NCI-H1105 (cell line): ENCODE results near the gene HIVEP2.
"Not testable (repeated sequence)": the region's sequence is repeated elsewhere in the genome, so short reads cannot be mapped to it uniquely, and the experiment has no call there.

Experiments
- DNase-seq: peaks from one replicate; lab custom pipeline; 2025; lab: John Stamatoyannopoulos, UW

Gene HIVEP2, protein sequence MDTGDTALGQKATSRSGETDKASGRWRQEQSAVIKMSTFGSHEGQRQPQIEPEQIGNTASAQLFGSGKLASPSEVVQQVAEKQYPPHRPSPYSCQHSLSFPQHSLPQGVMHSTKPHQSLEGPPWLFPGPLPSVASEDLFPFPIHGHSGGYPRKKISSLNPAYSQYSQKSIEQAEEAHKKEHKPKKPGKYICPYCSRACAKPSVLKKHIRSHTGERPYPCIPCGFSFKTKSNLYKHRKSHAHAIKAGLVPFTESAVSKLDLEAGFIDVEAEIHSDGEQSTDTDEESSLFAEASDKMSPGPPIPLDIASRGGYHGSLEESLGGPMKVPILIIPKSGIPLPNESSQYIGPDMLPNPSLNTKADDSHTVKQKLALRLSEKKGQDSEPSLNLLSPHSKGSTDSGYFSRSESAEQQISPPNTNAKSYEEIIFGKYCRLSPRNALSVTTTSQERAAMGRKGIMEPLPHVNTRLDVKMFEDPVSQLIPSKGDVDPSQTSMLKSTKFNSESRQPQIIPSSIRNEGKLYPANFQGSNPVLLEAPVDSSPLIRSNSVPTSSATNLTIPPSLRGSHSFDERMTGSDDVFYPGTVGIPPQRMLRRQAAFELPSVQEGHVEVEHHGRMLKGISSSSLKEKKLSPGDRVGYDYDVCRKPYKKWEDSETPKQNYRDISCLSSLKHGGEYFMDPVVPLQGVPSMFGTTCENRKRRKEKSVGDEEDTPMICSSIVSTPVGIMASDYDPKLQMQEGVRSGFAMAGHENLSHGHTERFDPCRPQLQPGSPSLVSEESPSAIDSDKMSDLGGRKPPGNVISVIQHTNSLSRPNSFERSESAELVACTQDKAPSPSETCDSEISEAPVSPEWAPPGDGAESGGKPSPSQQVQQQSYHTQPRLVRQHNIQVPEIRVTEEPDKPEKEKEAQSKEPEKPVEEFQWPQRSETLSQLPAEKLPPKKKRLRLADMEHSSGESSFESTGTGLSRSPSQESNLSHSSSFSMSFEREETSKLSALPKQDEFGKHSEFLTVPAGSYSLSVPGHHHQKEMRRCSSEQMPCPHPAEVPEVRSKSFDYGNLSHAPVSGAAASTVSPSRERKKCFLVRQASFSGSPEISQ (N-terminal part only)

GRCh38 chr6:142945049-142945445 lies at the start of gene HIVEP2:
HIVEP2 (minus strand) TSS chr6:142945176; CDS start chr6:142774738, 170,438 bp downstream.
- peak; percentile 41 for DNase-seq

DNA sequence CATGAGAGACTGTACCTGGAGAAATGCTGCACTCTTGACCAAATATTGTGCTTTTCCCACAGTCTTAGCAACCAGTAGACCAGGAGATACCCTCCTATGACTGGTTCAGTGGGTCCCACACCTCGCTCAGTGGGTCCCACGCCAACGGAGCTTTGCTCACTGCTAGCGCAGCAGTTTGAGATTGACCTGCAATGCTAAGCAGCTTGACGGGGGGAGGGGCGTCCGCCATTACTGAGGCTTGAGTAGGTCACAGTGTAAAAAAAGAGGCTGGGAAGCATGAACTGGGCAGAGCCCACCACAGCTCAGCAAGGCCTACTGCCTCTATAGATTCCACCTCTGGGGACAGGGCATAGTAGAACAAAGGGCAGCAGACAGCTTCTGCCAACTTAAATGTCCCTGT lies 49.0 kb upstream of the HIVEP2 start:
- no peak for DNase-seq

DNA sequence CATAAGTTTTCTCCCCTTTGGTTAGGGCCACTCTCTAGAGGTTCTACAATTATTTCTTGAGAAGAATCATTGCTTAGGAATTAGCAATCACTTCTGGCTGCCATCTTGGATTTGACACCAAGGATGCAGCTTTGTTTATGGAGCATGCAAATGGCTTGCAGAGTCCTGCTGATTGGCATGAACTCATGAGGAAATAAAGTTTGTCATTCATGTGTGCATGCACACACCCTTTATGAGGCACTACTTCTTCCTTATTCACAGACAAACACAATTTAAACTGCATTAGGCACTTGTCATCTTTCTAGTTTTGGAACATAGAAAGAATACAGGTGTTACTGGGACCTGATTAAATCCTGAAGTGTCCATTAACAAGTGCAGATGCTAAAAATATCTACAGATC lies 42.5 kb upstream of the HIVEP2 start:
- no peak for DNase-seq

- DNase-seq: no peak
Observed at GRCh38 chr6:142985281-142985680, 40.3 kb upstream of the HIVEP2 start.

DNA sequence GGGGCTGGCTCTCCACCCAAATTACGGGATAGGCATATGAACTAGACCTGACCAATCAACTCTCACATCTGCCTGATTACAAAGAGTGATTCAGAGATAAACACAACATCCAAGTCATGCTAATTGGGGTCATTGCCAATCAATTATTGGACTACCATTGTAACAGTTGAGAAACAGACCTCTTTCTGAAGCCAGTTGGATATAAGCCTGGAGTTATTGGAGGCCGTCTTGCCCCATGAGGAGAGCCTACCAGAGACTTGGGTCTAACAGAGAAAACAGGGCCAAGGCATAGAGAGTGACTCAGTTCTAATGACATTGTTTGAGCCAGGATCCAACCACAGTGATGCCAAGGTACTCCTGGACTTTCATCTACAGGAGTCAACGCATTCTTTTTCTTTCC lies 39.4 kb upstream of the HIVEP2 start:
- no peak for DNase-seq

DNA sequence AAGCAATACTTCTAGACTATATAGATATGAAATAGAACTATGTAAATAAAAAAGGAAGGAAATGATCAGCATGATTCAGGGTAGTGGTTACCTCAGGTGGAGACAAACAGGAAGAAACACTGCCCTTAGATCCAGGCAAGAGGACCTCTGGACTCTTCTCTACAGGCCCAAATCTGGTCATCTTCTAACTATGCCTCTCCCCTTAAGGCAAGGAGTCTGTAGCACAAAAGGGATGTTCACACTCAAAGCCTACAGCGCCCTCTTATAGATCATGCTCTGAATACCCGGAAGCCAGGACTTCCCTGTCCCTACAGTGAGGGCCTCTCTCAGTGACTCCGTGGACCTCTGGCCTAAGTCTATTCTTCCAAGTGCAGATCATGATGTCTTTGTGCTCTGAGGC lies 30.4 kb upstream of the HIVEP2 start:
- no peak for DNase-seq

- not testable (repeated sequence) for DNase-seq
Observed at GRCh38 chr6:142970941-142971340, 26.0 kb upstream of the HIVEP2 start.

DNA sequence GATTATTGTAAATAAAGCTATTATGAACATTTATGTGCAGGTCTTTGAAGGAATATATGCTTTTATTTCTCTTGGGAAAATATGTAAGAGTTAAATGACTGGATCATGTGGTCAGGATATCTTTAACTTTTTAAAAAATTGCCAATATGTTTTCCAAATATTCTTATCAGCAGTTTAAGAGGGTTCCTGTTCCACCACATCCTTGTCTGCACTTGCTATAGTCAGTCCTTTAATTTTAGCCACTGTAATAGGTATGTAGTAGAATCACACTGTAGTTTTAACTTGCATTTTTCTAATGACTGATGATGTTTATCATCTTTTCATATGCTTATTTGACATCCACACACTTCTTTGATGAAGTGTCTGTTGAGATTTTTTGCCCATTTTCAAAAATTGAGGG lies 23.6 kb upstream of the HIVEP2 start:
- DNase-seq: no peak

- DNase-seq: no peak
Observed at GRCh38 chr6:142966294-142966693, 21.3 kb upstream of the HIVEP2 start.

DNA sequence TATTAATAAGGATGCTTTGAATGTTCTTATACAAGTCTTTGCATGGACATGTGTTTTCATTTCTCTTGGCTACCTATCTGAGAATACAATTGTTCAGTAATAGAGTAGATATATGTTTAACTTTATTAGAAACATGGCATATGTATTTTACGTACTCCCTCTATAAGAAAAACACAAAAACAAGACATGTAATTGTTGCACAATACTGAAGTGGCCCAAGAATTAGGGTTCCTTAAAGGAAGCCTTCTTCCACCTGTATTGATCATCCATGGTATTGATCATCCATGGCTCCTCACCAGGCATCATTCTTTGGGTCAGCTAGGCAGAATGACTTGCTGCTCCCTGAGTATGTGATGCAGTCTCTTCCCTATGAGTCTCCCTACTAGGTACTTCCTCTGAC lies 20.2 kb upstream of the HIVEP2 start:
- no peak for DNase-seq

- no peak for DNase-seq
Observed at GRCh38 chr6:142960098-142960497, 15.1 kb upstream of the HIVEP2 start.

GRCh38 chr6:142958343-142958742 lies 13.4 kb upstream of the HIVEP2 start:
- DNase-seq: no peak

DNA sequence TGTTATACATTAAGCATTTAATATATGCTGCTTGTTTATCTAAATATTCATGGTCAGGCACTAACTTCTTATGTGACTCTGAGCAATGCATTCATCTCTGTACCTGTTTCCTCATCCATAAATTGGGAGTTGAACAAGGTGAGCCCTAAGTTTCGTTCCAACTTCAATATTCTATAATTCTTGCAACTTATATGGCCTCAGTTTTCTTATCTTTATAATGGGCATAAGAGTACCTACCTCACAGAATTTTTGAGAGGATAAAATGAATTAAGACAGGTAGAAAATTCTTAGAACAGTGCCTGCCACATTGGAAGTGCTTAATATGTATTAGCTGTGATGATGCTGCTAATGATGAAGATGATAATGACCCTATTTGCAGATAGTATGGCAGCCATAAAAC lies 11.8 kb upstream of the HIVEP2 start:
- no peak for DNase-seq

GRCh38 chr6:142954844-142955243 lies 9.9 kb upstream of the HIVEP2 start:
- DNase-seq: no peak

GRCh38 chr6:142953373-142954273 lies 8.6 kb upstream of the HIVEP2 start:
- DNase-seq: no peak

GRCh38 chr6:142952614-142953013 lies 7.6 kb upstream of the HIVEP2 start:
- DNase-seq: no peak

GRCh38 chr6:142950291-142950690 lies 5.3 kb upstream of the HIVEP2 start:
- no peak for DNase-seq

GRCh38 chr6:142947714-142948480 lies 2.9 kb upstream of the HIVEP2 start:
- no peak for DNase-seq

- DNase-seq: peak; percentile 15
Observed at GRCh38 chr6:142946924-142947713, 2.1 kb upstream of the HIVEP2 start.
